H9 (cell line): ENCODE data around the gene KAT2B. TPM values are rescaled to one million over a fixed set of nuclear protein-coding genes. Genes with fewer than 3 reads are reported as not detected.

Source experiments
- DNase-seq: peaks from one replicate; pipeline ENCODE4 v3.0.0-alpha.2; 2017
- H2AFZ ChIP-seq: one replicate; pipeline ENCODE4 v1.6.1; 2013; ENCODE audit warnings: mild to moderate bottlenecking, low read length, control low read depth, moderate library complexity
- H2AK5ac ChIP-seq: 2 replicates; pipeline ENCODE4 v1.6.1; 2013; ENCODE audit warnings: low read length, control low read depth, mixed read lengths; ENCODE audit not compliant: insufficient read length
- H2BK120ac ChIP-seq: one replicate; pipeline ENCODE4 v1.6.1; 2013; ENCODE audit warnings: low read depth, mild to moderate bottlenecking, low read length, control low read depth, inconsistent platforms; ENCODE audit not compliant: poor library complexity, severe bottlenecking
- H2BK12ac ChIP-seq: 2 replicates; pipeline ENCODE4 v1.6.1; 2013; ENCODE audit warnings: low read length, control low read depth, mixed read lengths, low read depth; ENCODE audit not compliant: insufficient read length
- H2BK15ac ChIP-seq: 2 replicates; pipeline ENCODE4 v1.6.1; 2013; ENCODE audit warnings: low read depth, low read length, control low read depth
- H2BK20ac ChIP-seq: one replicate; pipeline ENCODE4 v1.6.1; 2013; ENCODE audit warnings: low read depth, mild to moderate bottlenecking, low read length, control low read depth, inconsistent platforms; ENCODE audit not compliant: poor library complexity, severe bottlenecking
- H2BK5ac ChIP-seq: 2 replicates; pipeline ENCODE4 v1.6.1; 2013; ENCODE audit warnings: low read length, control low read depth, mixed read lengths; ENCODE audit not compliant: insufficient read length
- H3K14ac ChIP-seq: 2 replicates; pipeline ENCODE4 v1.6.1; 2013; ENCODE audit warnings: low read length, control low read depth; ENCODE audit not compliant: insufficient read depth
- H3K18ac ChIP-seq: 2 replicates; pipeline ENCODE4 v1.6.1; 2013; ENCODE audit warnings: low read depth, mild to moderate bottlenecking, mixed read lengths, low read length, control low read depth; ENCODE audit not compliant: insufficient read length
- H3K23ac ChIP-seq: 2 replicates; pipeline ENCODE4 v1.6.1; 2013; ENCODE audit warnings: low read length, control low read depth, mixed read lengths, low read depth; ENCODE audit not compliant: insufficient read length
- H3K23me2 ChIP-seq: 2 replicates; pipeline ENCODE4 v1.6.1; 2013; ENCODE audit warnings: low read depth, mild to moderate bottlenecking, mixed read lengths, low read length, control low read depth; ENCODE audit not compliant: insufficient read length, poor library complexity, severe bottlenecking
- H3K27ac ChIP-seq: 2 replicates; pipeline ENCODE4 v1.5.1; 2013; ENCODE audit warnings: low read length, control low read depth, mixed read lengths, low read depth; ENCODE audit not compliant: insufficient read length
- H3K27me3 ChIP-seq: 2 replicates; pipeline ENCODE4 v1.6.1; 2013; ENCODE audit warnings: low read length, control low read depth, inconsistent platforms; ENCODE audit not compliant: insufficient read depth
- H3K4ac ChIP-seq: 2 replicates; pipeline ENCODE4 v1.6.1; 2013; ENCODE audit warnings: low read depth, mild to moderate bottlenecking, control low read depth, inconsistent platforms, low read length, moderate library complexity
- H3K4me1 ChIP-seq: 2 replicates; pipeline ENCODE4 v1.6.1; 2013; ENCODE audit warnings: low read length, control low read depth, inconsistent platforms; ENCODE audit not compliant: insufficient read depth
- H3K4me2 ChIP-seq: 2 replicates; pipeline ENCODE4 v1.6.1; 2013; ENCODE audit warnings: low read length, control low read depth, mixed read lengths; ENCODE audit not compliant: insufficient read length, insufficient read depth
- H3K56ac ChIP-seq: 2 replicates; pipeline ENCODE4 v1.6.1; 2013; ENCODE audit warnings: low read depth, mild to moderate bottlenecking, mixed read lengths, low read length, control low read depth; ENCODE audit not compliant: insufficient read length
- H3K79me1 ChIP-seq: 2 replicates; pipeline ENCODE4 v1.6.1; 2013; ENCODE audit warnings: low read depth, mild to moderate bottlenecking, moderate library complexity, low read length, control low read depth, inconsistent platforms; ENCODE audit not compliant: insufficient read depth, poor library complexity, severe bottlenecking
- H3K79me2 ChIP-seq: 2 replicates; pipeline ENCODE4 v1.6.1; 2013; ENCODE audit warnings: low read length, control low read depth, inconsistent platforms; ENCODE audit not compliant: insufficient read depth
- H3K9ac ChIP-seq: 2 replicates; pipeline ENCODE4 v1.6.1; 2013; ENCODE audit warnings: low read length, control low read depth, mixed read lengths; ENCODE audit not compliant: insufficient read length; ENCODE audit errors: extremely low read depth
- H3K9me3 ChIP-seq: one replicate; pipeline ENCODE4 v1.6.1; 2013; ENCODE audit warnings: low read depth, low read length, inconsistent platforms; ENCODE audit not compliant: control insufficient read depth
- H3T11ph ChIP-seq: one replicate; pipeline ENCODE4 v1.6.1; 2013; ENCODE audit warnings: mild to moderate bottlenecking, low read length, control low read depth, inconsistent platforms
- H4K20me1 ChIP-seq: one replicate; pipeline ENCODE4 v1.6.1; 2013; ENCODE audit not compliant: control insufficient read depth, insufficient read length, insufficient read depth
- H4K5ac ChIP-seq: 2 replicates; pipeline ENCODE4 v1.6.1; 2013; ENCODE audit warnings: low read depth, mild to moderate bottlenecking, mixed read lengths, low read length, control low read depth; ENCODE audit not compliant: insufficient read length
- H4K8ac ChIP-seq: replicated peaks from 2 replicates; pipeline ENCODE4 v1.6.1; 2013; ENCODE audit warnings: low read length, control low read depth, mixed read lengths, low read depth; ENCODE audit not compliant: insufficient read length
- H4K91ac ChIP-seq: 2 replicates; pipeline ENCODE4 v1.6.1; 2013; ENCODE audit warnings: low read depth, mild to moderate bottlenecking, moderate library complexity, mixed read lengths, low read length, control low read depth; ENCODE audit not compliant: insufficient read length
- H3K27ac Mint-ChIP-seq, 3 experiments: 2 replicates in 2 of 3; 3 replicates in 1 of 3; pipeline ENCODE4 v1.8.0; 2020 to 2021; ENCODE audit warnings: mixed read lengths in 3 of 3, mild to moderate bottlenecking in 1 of 3, moderate library complexity in 1 of 3
- H3K27me3 Mint-ChIP-seq: 2 replicates; pipeline ENCODE4 v1.8.0; 2021; ENCODE audit warnings: low read depth, mild to moderate bottlenecking, moderate library complexity, mixed read lengths
- H3K36me3 Mint-ChIP-seq, 3 experiments: 2 replicates in 2 of 3; 3 replicates in 1 of 3; pipeline ENCODE4 v1.8.0; 2020 to 2021; ENCODE audit warnings: low read depth in 3 of 3, mixed read lengths in 3 of 3; ENCODE audit not compliant: insufficient read depth in 1 of 3
- H3K4me1 Mint-ChIP-seq, 2 experiments: 2 replicates each; pipeline ENCODE4 v1.8.0; 2020; ENCODE audit warnings: mixed read lengths in 2 of 2
- H3K4me3 Mint-ChIP-seq, 2 experiments: 2 replicates in 1 of 2; 3 replicates in 1 of 2; pipeline ENCODE4 v1.8.0; 2020 to 2021; ENCODE audit warnings: mild to moderate bottlenecking in 2 of 2, mixed read lengths in 2 of 2, moderate library complexity in 1 of 2
- H3K9me3 Mint-ChIP-seq, 2 experiments: 2 replicates in 1 of 2; 3 replicates in 1 of 2; pipeline ENCODE4 v1.8.0; 2020; ENCODE audit warnings: mild to moderate bottlenecking in 2 of 2, mixed read lengths in 2 of 2, moderate library complexity in 1 of 2
- WGBS: extraction: QIAGEN DNeasy Blood & Tissue Kit; methylation state at CpG from one replicate; pipeline ENCODE4 v1.1.7; 2013; ENCODE audit warnings: missing lambda C conversion rate, low lambda C conversion rate, mixed read lengths; ENCODE audit not compliant: insufficient read length; ENCODE audit errors: extremely low coverage; 5-methylcytosine and 5-hydroxymethylcytosine counted together
- total RNA-seq: library from RNA; stranded (reverse); gene quantifications from 2 replicates; pipeline ENCODE4 v1.2.1, GENCODE V29; 2021
- TF ChIP-seq, protein P1 (sequence below): fragments of 200-600 bp; sonication (generic); conservative IDR thresholded peaks from 3 replicates; pipeline ENCODE4 v1.8.0; 2021; ENCODE audit warnings: antibody characterized with exemption, mild to moderate bottlenecking

Gene KAT2B
- total RNA-seq, 1 experiment from 2014 or later: 6.3 TPM

DNA sequence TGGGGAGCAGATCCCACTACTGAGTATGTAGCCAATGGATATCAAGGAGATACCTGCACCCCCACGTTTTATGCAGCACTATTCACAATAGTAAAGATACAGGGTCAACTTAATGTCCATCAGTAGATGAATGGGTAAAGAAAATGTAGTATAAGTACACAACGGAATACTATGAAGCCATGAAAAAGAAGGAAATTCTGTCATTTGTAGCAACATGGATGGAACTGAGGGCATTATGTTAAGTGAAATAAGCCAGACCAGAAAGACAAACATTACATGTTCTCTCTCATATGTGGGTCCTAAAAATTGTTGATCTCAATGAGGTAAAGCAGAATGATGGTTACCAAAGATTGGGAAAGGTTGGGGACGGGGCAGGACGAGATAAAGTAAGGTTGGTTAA is 42.7 kb upstream of the KAT2B start:
- Mint-ChIP-seq H3K9me3 (no peaks in the 10 kb centered on the region; a peak in 1 of 5 replicates), H3K27ac (no peak overlapping the region; a peak in 1 of 7 replicates), H3K4me3 (no peak overlapping the region), H3K27me3 (no peaks in the 10 kb centered on the region; the same call in 1 of the 2 replicates), H3K4me1 (peaks cover 0 to 2% of the 10 kb centered on the region in 2 experiments; a peak in 1 of 4 replicates), H3K36me3 (no peaks in the 10 kb centered on the region)
- Histone ChIP-seq H2BK120ac (no peak overlapping the region), H3K79me1 (no peaks in the 10 kb centered on the region), H3K56ac (no peak overlapping the region), H3K4ac (no peak overlapping the region), H3K9me3 (no peaks in the 10 kb centered on the region), H3K9ac (no peak overlapping the region), H3K27ac (no peak overlapping the region), H3K79me2 (no peaks in the 10 kb centered on the region), H3T11ph (no peak overlapping the region), H2BK15ac (no peak overlapping the region), H4K91ac (no peak overlapping the region), H4K5ac (no peak overlapping the region), H4K20me1 (no peaks in the 10 kb centered on the region), H2BK20ac (no peak overlapping the region), H4K8ac (no peak overlapping the region), H2BK5ac (no peak overlapping the region), H3K4me1 (no peaks in the 10 kb centered on the region), H3K4me2 (no peak overlapping the region), H3K27me3 (no peaks in the 10 kb centered on the region), H3K18ac (no peak overlapping the region), H2BK12ac (no peak overlapping the region), H3K23ac (no peak overlapping the region), H3K23me2 (no peaks in the 10 kb centered on the region), H3K14ac (no peak overlapping the region), H2AK5ac (no peak overlapping the region), H2AFZ (no peak overlapping the region)
- TF ChIP-seq, protein P1, sequence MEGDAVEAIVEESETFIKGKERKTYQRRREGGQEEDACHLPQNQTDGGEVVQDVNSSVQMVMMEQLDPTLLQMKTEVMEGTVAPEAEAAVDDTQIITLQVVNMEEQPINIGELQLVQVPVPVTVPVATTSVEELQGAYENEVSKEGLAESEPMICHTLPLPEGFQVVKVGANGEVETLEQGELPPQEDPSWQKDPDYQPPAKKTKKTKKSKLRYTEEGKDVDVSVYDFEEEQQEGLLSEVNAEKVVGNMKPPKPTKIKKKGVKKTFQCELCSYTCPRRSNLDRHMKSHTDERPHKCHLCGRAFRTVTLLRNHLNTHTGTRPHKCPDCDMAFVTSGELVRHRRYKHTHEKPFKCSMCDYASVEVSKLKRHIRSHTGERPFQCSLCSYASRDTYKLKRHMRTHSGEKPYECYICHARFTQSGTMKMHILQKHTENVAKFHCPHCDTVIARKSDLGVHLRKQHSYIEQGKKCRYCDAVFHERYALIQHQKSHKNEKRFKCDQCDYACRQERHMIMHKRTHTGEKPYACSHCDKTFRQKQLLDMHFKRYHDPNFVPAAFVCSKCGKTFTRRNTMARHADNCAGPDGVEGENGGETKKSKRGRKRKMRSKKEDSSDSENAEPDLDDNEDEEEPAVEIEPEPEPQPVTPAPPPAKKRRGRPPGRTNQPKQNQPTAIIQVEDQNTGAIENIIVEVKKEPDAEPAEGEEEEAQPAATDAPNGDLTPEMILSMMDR: no peak
- WGBS: no CpG with 5 or more reads among the region's 4 CpGs
- no peak for DNase-seq
